ENCODE data around the gene PCCB.
"Not testable (repeated sequence)": the region's sequence is repeated elsewhere in the genome, so short reads cannot be mapped to it uniquely, and the experiment has no call there.

The PCCB gene

GRCh38 chr3:136327671-136328070, 77.5 kb downstream of the PCCB start:
- DNase-seq (ENCODE audit: low spot score) = no peak

DNA sequence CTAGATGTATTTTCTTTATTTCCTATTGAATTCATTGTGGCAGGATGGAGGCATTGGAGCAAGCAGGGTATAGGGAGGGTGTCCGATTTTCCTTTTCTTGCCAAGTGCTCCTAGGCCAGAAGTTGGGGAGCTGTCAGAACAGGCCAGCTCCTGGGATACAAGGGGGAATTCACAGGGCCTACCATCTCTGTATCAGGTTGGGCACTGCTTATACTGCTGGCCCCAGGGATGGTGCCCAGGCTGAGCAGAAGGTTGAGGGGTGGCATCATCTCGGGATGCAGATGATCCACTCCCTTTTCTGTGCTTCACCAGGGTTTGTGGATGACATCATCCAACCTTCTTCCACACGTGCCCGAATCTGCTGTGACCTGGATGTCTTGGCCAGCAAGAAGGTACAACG, 79.5 kb downstream of the PCCB start:
- no peak for DNase-seq (ENCODE audit: low spot score)

- DNase-seq (ENCODE audit: low spot score) = no peak
Measured at GRCh38 chr3:136330900-136331299, 80.8 kb downstream of the PCCB start.

DNA sequence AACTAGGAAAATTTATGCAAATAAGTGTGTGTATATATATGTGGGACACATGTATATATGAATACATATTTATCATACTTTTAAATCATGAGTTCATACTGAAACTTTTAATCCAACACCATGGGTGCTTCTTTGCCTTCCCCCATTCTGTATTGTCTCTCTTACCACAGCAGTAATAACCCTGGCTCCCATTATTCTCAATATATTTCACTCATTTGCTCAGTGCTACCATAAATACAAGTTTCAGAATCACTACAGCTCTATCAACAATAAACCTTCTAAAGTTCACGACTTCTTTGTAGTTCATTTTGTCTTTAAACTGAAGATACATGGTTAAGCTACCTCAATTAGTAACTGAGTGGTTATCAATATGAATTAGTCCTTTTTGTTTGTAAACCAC, 82.2 kb downstream of the PCCB start:
- DNase-seq (ENCODE audit: low spot score) = no peak

DNA sequence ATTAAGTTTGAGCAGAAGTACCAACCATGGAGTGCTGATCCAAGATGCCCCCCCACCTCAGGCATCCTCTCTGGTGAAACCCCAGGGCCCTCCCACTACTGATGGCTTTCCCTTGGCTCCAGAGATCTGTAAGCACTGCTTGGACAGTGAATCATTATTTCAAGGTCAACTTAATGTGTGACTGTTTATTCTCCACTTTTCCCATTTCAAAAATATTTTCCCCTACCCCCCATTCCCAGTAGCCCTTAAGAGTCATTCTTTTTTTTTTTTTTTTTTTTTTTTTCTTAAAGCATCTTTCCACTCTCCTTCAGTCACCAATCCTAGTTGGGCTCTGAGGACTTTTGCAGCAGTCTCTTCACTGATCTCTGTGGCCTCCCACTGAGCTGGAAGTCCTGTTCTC, 82.6 kb downstream of the PCCB start:
- DNase-seq (ENCODE audit: low spot score) = no peak

- no peak for DNase-seq (ENCODE audit: low spot score)
Measured at GRCh38 chr3:136334209-136334608, 84.1 kb downstream of the PCCB start.

GRCh38 chr3:136334726-136335125, 84.6 kb downstream of the PCCB start:
- not testable (repeated sequence) for DNase-seq (ENCODE audit: low spot score)

- no peak for DNase-seq (ENCODE audit: low spot score)
Measured at GRCh38 chr3:136336329-136337100, 86.4 kb downstream of the PCCB start.

DNA sequence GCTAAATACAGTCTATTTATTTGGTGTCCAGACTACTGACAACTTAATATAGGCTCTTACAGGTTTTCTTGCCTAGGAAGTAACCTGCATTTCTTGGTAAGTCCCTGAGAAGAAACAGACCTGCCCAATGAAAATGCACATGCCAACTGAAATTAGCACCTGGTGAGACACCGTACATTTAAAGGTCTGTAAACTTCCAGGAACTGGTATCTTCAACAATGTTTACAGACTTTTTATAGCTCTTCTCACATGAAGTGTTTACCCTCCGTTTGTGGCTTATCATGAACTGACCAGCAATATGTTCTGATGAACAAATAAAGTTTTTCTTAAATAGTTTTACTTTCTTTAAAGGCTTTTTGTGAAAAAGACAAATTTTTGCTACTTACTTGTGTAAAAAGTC, 93.3 kb downstream of the PCCB start:
- DNase-seq (ENCODE audit: low spot score) = no peak

DNA sequence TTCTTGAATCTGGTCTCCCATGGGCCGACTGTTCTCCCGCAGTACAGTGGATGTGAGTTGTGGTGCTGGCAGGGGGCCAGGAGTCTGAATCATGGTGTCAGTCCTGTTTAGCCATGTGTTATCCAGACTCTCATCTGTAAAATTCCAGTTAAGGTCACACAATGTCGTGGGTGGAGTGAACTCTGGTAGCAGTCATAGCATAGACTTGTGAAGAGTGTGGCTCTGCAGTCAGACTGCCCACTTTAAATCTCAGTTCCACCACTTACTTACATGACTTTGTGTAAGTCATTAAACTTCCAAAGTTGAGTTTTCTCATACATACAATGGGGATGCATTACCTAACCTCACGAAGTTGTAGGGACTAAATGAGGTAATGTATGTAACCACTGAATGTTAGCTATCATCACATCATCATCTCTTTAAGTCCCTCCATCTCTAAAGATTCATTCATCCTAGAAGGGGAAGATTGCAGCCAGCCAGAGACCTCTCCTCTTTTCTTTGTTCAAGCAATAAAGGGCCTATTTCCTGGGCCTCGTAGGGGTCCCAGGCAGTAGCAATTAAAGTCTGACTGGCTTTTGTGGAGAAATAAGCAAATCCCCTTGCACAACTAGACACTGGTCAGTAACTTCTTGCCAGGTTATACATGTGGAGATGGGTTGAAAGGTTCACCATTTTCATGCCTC, 93.9 kb downstream of the PCCB start:
- peak; percentile 50 for DNase-seq (ENCODE audit: low spot score)

GRCh38 chr3:136346486-136346885, 96.3 kb downstream of the PCCB start:
- DNase-seq (ENCODE audit: low spot score) = no peak

DNA sequence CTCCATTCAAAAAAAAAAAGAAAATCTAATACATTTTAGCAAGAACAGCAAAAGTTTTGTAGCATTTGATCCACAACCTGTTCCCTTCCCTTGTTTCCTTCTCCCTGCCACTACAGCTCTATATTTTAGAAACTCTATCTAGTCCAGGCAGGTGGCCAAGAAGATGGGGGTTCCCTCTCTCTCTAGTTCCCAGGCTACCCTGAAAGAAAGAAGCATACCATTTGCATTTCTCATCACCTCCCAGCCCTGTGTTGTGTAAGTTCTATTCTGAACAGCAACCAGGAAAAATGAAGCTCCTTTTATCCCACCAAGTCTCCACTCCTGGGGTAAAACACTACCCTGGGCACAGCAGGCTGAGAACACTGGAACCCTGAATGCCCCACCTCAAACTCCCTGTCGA, 100.0 kb downstream of the PCCB start:
- no peak for DNase-seq (ENCODE audit: low spot score)

GRCh38 chr3:136350557-136350956, 100.4 kb downstream of the PCCB start:
- no peak for DNase-seq (ENCODE audit: low spot score)

GRCh38 chr3:136351351-136351750, 101.2 kb downstream of the PCCB start:
- DNase-seq (ENCODE audit: low spot score) = no peak

DNA sequence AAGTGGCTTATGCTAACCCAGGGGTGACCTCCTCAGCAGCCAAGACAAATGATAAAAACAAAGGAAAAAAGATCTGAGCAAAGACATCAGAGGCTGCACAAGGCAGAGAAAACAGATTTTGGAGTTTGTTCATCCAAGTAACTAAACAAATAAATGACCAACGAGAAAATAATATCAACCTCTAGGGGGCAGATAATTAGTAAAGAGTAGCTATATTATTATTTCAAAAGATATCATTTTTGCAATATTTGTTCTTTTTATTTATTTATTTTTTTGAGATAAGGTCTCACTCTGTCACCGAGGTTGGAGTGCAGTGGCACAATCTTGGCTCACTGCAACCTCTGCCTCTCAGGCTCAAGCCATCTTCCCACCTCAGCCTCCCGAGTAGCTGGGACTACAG, 101.8 kb downstream of the PCCB start:
- DNase-seq (ENCODE audit: low spot score) = no peak

DNA sequence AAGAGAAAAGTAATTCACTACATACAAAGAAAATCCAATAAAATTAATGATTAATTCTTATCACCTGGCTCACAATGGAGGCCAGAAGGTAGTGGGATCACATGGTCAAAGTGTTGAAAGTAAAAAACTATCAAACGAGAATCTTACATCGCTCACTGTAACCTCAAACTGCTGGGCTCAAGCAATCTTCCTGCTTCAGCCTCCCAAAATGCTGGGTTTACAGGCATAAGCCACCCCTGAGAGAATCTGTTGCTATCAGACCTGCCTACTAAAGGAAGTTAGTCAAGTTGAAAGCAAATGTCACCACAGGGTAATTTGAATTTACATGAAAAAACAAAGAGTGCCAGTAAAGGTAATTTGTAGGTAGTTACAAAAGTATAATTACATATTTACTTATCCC, 103.3 kb downstream of the PCCB start:
- no peak for DNase-seq (ENCODE audit: low spot score)

DNA sequence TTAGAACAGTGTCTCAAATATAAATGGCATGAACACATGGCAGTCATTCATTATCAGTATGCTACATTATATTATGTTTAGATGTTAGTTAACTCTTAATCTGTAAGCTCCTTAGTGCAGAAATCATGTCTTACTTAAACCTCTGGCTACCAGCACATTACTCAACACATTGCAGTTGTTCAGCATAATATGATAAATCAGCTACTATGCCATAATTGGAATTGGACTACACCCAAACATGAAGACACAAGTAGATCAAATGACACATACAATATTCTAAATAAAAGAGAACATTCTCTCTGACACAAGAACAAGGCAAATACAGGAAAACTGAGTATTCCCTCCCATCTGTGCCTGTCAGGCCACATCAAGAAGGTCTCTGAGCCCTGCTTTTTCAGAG, 116.1 kb downstream of the PCCB start:
- DNase-seq (ENCODE audit: low spot score) = no peak

DNA sequence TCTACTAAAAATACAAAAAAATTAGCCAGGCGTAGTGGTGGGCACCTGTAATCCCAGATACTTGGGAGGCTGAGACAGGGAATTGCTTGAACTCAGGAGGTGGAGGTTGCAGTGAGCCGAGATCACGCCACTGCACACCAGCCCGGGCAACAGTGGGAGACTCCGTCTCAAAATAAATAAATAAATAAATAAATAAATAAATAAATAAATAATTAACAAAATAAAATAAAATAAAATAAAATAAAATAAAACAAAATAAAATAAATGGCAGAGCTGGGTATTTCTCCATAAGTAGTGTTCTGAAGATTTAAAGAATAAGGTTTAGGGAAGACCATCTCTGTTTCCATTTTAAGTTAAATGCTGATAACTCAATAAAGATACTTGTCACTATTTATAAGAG, 125.7 kb downstream of the PCCB start:
- not testable (repeated sequence) for DNase-seq (ENCODE audit: low spot score)

DNA sequence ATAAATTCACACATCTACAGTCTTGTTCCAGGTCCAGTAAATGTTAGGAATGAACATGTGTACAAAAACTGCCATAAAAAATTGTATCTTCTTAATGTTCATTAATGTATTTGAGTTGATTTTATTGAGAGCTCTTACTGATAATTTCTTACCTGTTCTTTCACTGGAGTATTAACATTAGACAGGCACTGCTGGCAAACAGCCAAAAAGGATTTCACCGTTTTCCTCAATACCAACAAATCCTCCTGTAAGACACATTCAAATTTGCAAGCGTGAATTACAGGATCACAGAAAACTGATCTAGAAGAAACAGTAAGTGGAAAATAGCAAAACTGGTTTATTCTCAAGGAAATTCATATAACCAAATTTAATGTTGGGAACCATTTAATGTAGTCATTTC, 127.4 kb downstream of the PCCB start:
- no peak for DNase-seq (ENCODE audit: low spot score)

DNA sequence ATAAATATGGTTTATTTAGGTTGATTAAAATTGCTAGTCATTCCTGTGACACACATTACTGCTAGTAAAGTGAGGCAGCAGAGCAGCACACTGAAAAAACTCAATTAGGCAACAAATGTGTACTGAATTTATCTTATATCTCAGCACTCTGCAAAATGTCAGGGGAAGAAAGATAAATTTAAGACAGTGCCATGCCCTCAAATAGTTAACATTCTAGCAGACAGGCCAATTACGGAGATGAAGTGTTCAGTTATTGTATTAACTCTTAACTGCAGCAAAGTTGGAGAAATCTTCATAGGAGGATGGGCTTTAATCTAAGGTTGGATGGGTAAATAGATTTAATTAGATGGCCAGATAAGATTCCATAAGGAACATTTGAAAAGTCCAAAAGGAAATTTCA, 127.9 kb downstream of the PCCB start:
- DNase-seq (ENCODE audit: low spot score) = no peak

All from SW480 (cell line).